Tibial nerve (tissue), 3 donors: ENCODE data around the gene CSF1.

Experiments used
- POLR2A ChIP-seq, 2 donors: fragments of 450-650 bp; IDR thresholded peaks; one replicate each; pipeline ENCODE4 v1.6.1; 2017; ENCODE audit warnings: antibody characterized with exemption in 2 of 2, mild to moderate bottlenecking in 2 of 2, moderate library complexity in 2 of 2
- TF ChIP-seq, protein P1 (sequence below), 5 experiments: fragments of 200-600 bp in 3 of 5; fragments of 450-650 bp in 2 of 5; sonication (generic) in 3 of 5; IDR thresholded peaks; one replicate each; pipeline ENCODE4 v1.5.1; 2016 to 2019; ENCODE audit warnings: antibody characterized with exemption in 5 of 5, mild to moderate bottlenecking in 3 of 5, moderate library complexity in 2 of 5

DNA sequence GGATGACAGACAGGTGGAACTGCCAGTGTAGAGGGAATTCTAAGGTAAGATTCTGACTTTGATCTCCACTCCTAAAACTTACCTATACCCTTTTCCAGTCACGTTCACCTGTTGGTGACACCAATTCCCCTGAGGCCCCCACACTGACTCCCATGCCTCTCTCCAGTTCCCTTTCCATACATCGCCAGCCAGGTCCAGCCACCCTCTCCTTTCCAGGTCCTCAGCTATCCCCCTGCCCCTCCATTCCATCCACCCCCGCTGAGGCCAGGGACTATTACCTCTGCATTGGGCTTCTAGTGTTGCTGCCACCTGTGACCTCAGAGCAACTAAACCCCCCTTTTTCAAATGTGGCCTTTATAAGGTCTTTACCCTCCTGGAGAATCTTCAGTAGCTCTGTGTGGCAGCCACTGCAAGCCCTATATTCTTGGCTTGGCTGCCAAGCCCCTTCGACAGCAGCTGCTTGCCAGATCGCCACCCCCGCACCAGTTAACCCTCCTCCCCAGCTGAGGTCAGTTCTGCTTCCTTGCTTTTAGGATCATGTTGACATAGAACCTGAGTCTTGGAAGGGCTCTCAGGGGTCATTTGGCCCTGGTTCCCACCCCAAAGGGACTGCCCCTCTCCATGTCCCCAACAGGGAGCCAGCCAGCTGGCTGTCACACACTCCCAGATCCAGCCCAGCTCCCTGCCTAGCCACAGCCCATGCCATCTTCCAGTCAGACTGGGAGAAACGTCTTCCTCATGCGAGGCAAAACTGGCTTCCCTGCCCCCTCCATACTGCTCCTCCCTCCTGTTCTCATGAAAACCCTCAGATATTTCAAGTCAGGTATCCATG lies 14.7 kb downstream of the CSF1 start:
- TF ChIP-seq POLR2A (IDR thresholded peaks at IDR 0.05), result no peak
- TF ChIP-seq, protein P1, sequence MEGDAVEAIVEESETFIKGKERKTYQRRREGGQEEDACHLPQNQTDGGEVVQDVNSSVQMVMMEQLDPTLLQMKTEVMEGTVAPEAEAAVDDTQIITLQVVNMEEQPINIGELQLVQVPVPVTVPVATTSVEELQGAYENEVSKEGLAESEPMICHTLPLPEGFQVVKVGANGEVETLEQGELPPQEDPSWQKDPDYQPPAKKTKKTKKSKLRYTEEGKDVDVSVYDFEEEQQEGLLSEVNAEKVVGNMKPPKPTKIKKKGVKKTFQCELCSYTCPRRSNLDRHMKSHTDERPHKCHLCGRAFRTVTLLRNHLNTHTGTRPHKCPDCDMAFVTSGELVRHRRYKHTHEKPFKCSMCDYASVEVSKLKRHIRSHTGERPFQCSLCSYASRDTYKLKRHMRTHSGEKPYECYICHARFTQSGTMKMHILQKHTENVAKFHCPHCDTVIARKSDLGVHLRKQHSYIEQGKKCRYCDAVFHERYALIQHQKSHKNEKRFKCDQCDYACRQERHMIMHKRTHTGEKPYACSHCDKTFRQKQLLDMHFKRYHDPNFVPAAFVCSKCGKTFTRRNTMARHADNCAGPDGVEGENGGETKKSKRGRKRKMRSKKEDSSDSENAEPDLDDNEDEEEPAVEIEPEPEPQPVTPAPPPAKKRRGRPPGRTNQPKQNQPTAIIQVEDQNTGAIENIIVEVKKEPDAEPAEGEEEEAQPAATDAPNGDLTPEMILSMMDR (IDR thresholded peaks at IDR 0.05), result no peak
